MM.1S (cell line): ENCODE data around the gene TMEM45A.

ENCODE experiments used
- DNase-seq: peaks from one replicate; pipeline ENCODE4 v3.0.0-alpha.2; 2015
- H2AFZ ChIP-seq: fragments of 300-600 bp; sonication (generic); 2 replicates; pipeline ENCODE4 v1.6.0; 2016; ENCODE audit warnings: antibody characterized with exemption, low read length
- H3F3A ChIP-seq: fragments of 300-600 bp; sonication (generic); 2 replicates; pipeline ENCODE4 v1.6.1; 2016; ENCODE audit warnings: mild to moderate bottlenecking, antibody characterized with exemption, low read length, moderate library complexity, mixed read lengths; ENCODE audit not compliant: insufficient read depth
- H3K27ac ChIP-seq: fragments of 300-600 bp; sonication (generic); 2 replicates; pipeline ENCODE4 v1.5.1; 2016; ENCODE audit warnings: mild to moderate bottlenecking, low read length
- H3K27me3 ChIP-seq: fragments of 300-600 bp; sonication (generic); replicated peaks from 2 replicates; pipeline ENCODE4 v1.6.0; 2016; ENCODE audit warnings: low read length; ENCODE audit not compliant: insufficient read depth
- H3K36me3 ChIP-seq: fragments of 300-600 bp; sonication (generic); replicated peaks from 2 replicates; pipeline ENCODE4 v1.6.1; 2016; ENCODE audit warnings: mild to moderate bottlenecking, low read length, mixed read lengths; ENCODE audit not compliant: insufficient read depth
- H3K4me1 ChIP-seq: fragments of 300-600 bp; sonication (generic); 2 replicates; pipeline ENCODE4 v1.6.1; 2016; ENCODE audit warnings: low read length, mixed read lengths
- H3K4me2 ChIP-seq: fragments of 300-600 bp; sonication (generic); 2 replicates; pipeline ENCODE4 v1.6.0; 2016; ENCODE audit warnings: low read depth, low read length
- H3K4me3 ChIP-seq: fragments of 300-600 bp; sonication (generic); 2 replicates; pipeline ENCODE4 v1.5.1; 2016; ENCODE audit warnings: low read length, mixed read lengths
- H3K79me2 ChIP-seq: fragments of 300-600 bp; sonication (generic); 2 replicates; pipeline ENCODE4 v1.6.1; 2016; ENCODE audit warnings: mixed run types, low read length, mixed read lengths
- H3K9ac ChIP-seq: fragments of 300-600 bp; sonication (generic); 2 replicates; pipeline ENCODE4 v1.6.1; 2016; ENCODE audit warnings: low read length, mixed read lengths
- H3K9me2 ChIP-seq: fragments of 300-600 bp; sonication (generic); replicated peaks from 2 replicates; pipeline ENCODE4 v1.6.1; 2016; ENCODE audit warnings: mild to moderate bottlenecking, low read length, mixed read lengths; ENCODE audit not compliant: insufficient read depth
- H3K9me3 ChIP-seq: fragments of 300-600 bp; sonication (generic); replicated peaks from 2 replicates; pipeline ENCODE4 v1.6.1; 2016; ENCODE audit warnings: mild to moderate bottlenecking, low read length, mixed read lengths; ENCODE audit not compliant: insufficient read depth
- H4K20me1 ChIP-seq: fragments of 300-600 bp; sonication (generic); 2 replicates; pipeline ENCODE4 v1.6.1; 2016; ENCODE audit warnings: mild to moderate bottlenecking, low read length, moderate library complexity, mixed read lengths; ENCODE audit not compliant: insufficient read depth
- CTCF ChIP-seq: fragments of 300-600 bp; sonication (generic); IDR thresholded peaks from 2 replicates; pipeline ENCODE4 v1.5.1; 2016; ENCODE audit warnings: antibody characterized with exemption, low read length, mixed read lengths
- EZH2 ChIP-seq: fragments of 300-600 bp; sonication (generic); optimal IDR thresholded peaks from 2 replicates; pipeline ENCODE3; 2017; ENCODE audit warnings: low read depth, mild to moderate bottlenecking, antibody characterized with exemption, low read length, mixed read lengths
- EZH2phosphoT487 ChIP-seq: fragments of 300-600 bp; sonication (generic); IDR thresholded peaks from 2 replicates; pipeline ENCODE4 v1.6.1; 2018; ENCODE audit warnings: antibody characterized with exemption, low read length

TMEM45A gene

GRCh38 chr3:100482176-100482575 lies 10.2 kb upstream of the TMEM45A start:
- no peaks in the 10 kb centered on the region for H3K4me1 ChIP-seq
- H3K36me3 ChIP-seq = no peaks in the 10 kb centered on the region
- H2AFZ ChIP-seq = no peak overlapping the region
- no peaks in the 10 kb centered on the region for H3K79me2 ChIP-seq
- no peaks in the 10 kb centered on the region for H3K9me3 ChIP-seq
- no peaks in the 10 kb centered on the region for H3K9me2 ChIP-seq
- H3F3A ChIP-seq = no peaks in the 10 kb centered on the region
- no peak for TF ChIP-seq CTCF
- no peak for TF ChIP-seq EZH2
- no peak for TF ChIP-seq EZH2phosphoT487
- H4K20me1 ChIP-seq = no peaks in the 10 kb centered on the region
- no peak for DNase-seq
- no peak overlapping the region for H3K9ac ChIP-seq
- no peak overlapping the region for H3K27ac ChIP-seq
- H3K4me2 ChIP-seq = no peak overlapping the region
- no peak overlapping the region for H3K4me3 ChIP-seq
- no peaks in the 10 kb centered on the region for H3K27me3 ChIP-seq

GRCh38 chr3:100483529-100483928 lies 8.9 kb upstream of the TMEM45A start:
- Histone ChIP-seq H2AFZ (no peak overlapping the region), H3K79me2 (no peaks in the 10 kb centered on the region), H3K9me3 (no peaks in the 10 kb centered on the region), H3K4me2 (no peak overlapping the region), H4K20me1 (no peaks in the 10 kb centered on the region), H3K4me3 (no peak overlapping the region), H3K27ac (no peak overlapping the region), H3K9me2 (no peaks in the 10 kb centered on the region), H3K27me3 (no peaks in the 10 kb centered on the region), H3K36me3 (no peaks in the 10 kb centered on the region), H3K4me1 (no peaks in the 10 kb centered on the region), H3F3A (no peaks in the 10 kb centered on the region), H3K9ac (no peak overlapping the region)
- TF ChIP-seq EZH2 (no peak), CTCF (no peak), EZH2phosphoT487 (no peak)
- no peak for DNase-seq

- TF ChIP-seq EZH2phosphoT487 = no peak
- TF ChIP-seq CTCF = no peak
- TF ChIP-seq EZH2 = no peak
- H3K36me3 ChIP-seq = no peaks in the 10 kb centered on the region
Observed at GRCh38 chr3:100486808-100487207, 5.6 kb upstream of the TMEM45A start.

More at GRCh38 chr3:100486808-100487207, 5.6 kb upstream of the TMEM45A start:
- no peaks in the 10 kb centered on the region for H3K9me3 ChIP-seq
- no peak overlapping the region for H3K4me2 ChIP-seq
- no peaks in the 10 kb centered on the region for H3K9me2 ChIP-seq
- no peak overlapping the region for H3K4me3 ChIP-seq
- H4K20me1 ChIP-seq = no peaks in the 10 kb centered on the region
- H2AFZ ChIP-seq = no peak overlapping the region
- 0 out of 2 replicates have a peak, but pooled peaks cover 2% of the 10 kb centered on the region for H3K4me1 ChIP-seq
- H3K27ac ChIP-seq = no peak overlapping the region
- no peak overlapping the region for H3K9ac ChIP-seq
- no peak for DNase-seq
- no peaks in the 10 kb centered on the region for H3K79me2 ChIP-seq
- H3F3A ChIP-seq = no peaks in the 10 kb centered on the region
- no peaks in the 10 kb centered on the region for H3K27me3 ChIP-seq
